ENCODE data around the gene CCM2. TPM values are rescaled to one million over a fixed set of nuclear protein-coding genes. Genes with fewer than 3 reads are reported as not detected.
A peak's percentile ranks its signal among the peaks of the same experiment; 100 is the strongest.
"Not testable (repeated sequence)": the region's sequence is repeated elsewhere in the genome, so short reads cannot be mapped to it uniquely, and the experiment has no call there.

CCM2 gene
- total RNA-seq, 2 experiments from 2014 or later, result 99.6 to 99.9 TPM

DNA sequence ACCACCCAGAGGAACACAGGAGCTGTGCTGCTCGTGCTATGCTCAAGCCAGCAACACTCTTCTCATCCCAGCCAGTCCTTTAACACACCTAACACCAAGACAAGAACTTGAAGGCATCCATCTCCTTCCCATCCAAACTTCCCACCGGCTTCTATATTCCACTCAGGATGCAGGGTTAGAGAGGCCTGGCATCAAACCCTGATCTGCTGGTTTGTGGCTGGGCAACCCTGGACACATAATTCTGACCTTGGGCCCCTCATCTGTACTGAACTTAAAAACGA, 15.6 kb upstream of the CCM2 start:
- Mint-ChIP-seq H3K27ac (peak overlapping the region; percentile 99), H3K4me1 (ENCODE audit: low read depth) (peaks cover 74% of the 10 kb centered on the region), H3K36me3 (ENCODE audit: low read depth) (peaks cover 62% of the 10 kb centered on the region), H3K9me3 (ENCODE audit: insufficient read depth) (no peaks in the 10 kb centered on the region), H3K4me3 (peak overlapping the region; percentile 99), H3K27me3 (ENCODE audit: low read depth) (no peaks in the 10 kb centered on the region)
- POLR2A ChIA-PET, result interaction anchor here (0.6 to 13.9 kb wide), 4 partner anchors 11 to 38 kb away, joined by 3 to 234 read pairs (median 21); partner anchors contain the start of gene CCM2
- ATAC-seq (no peak), DNase-seq (no peak)
- CTCF ChIA-PET, result interaction anchor here (0.8 to 4.2 kb wide), 2 partner anchors 11 to 15 kb away, joined by 3 to 28 read pairs; partner anchors contain the start of gene CCM2

DNA sequence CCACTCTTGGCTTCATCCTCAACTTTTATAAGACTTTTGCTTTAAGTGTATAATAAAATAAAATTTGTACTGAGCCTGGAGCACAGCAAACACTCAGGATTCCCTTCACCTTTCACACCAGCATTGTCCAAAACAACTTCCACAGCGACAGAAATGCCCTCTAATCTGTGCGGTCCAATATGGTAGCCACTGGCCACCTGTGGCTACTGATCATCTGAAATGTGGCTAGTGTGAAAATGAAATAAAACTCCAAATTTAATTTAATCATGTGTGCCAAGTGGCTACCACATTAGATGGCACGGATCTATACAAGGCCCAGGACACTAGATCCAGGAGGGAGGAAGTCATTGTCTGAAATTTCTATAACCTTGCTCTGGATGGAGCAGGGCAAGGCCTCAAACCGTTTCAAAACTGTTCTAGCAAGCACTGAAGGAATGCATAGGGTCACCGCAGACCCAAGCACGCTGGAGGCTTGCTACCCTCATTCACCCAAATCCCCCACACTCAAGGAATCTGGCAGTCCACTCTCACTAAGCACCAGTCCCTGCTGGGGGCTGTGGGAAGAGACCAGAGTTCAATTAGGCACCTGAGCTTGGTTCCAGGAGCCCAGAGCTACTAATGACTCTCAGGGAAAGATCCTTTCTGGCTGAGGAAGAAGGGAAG, 14.8 kb upstream of the CCM2 start:
- POLR2A ChIA-PET, result interaction anchor here (0.5 to 13.9 kb wide), 13 partner anchors 9 to 896 kb away, joined by 3 to 234 read pairs (median 5); partner anchors contain the start of gene CCM2
- H3K27me3 Mint-ChIP-seq (ENCODE audit: low read depth), result no peaks in the 10 kb centered on the region
- peak overlapping the region; percentile 99 for H3K4me3 Mint-ChIP-seq
- CTCF ChIA-PET, result interaction anchor here (1.1 to 4.2 kb wide), 2 partner anchors 11 to 151 kb away, joined by 3 to 28 read pairs; no protein-coding TSS in a partner anchor
- H3K27ac Mint-ChIP-seq, result peak overlapping the region; percentile 99
- H3K36me3 Mint-ChIP-seq (ENCODE audit: low read depth), result peaks cover 62% of the 10 kb centered on the region
- no peaks in the 10 kb centered on the region for H3K9me3 Mint-ChIP-seq (ENCODE audit: insufficient read depth)
- peaks cover 67% of the 10 kb centered on the region for H3K4me1 Mint-ChIP-seq (ENCODE audit: low read depth)
- ATAC-seq (no peak), DNase-seq (no peak)

DNA sequence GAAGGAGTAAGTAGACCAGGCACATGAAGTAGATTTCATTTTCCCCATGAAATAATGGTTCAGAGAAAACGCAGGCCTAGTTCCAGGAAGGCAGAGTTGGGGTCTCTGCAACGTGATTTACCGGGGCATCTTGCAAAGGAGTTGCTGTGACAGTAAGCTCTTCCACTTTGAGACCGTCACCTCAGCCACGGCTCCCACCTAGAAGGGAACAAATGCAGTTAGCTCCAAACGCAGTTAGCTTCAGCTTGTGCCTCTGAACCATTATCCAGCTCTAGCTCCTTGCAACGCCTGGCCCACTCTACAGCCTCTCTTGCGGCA, 14.1 kb upstream of the CCM2 start:
- Mint-ChIP-seq H3K9me3 (ENCODE audit: insufficient read depth) (no peaks in the 10 kb centered on the region), H3K36me3 (ENCODE audit: low read depth) (peaks cover 58% of the 10 kb centered on the region), H3K27me3 (ENCODE audit: low read depth) (no peaks in the 10 kb centered on the region), H3K4me1 (ENCODE audit: low read depth) (peaks cover 60% of the 10 kb centered on the region), H3K27ac (peak overlapping the region; percentile 99), H3K4me3 (peak overlapping the region; percentile 99)
- DNase-seq, result no peak
- no peak for ATAC-seq
- ChIA-PET POLR2A (interaction anchor here (0.5 to 1.9 kb wide), 12 partner anchors 9 to 896 kb away, joined by 3 to 17 read pairs (median 4); partner anchors contain the start of genes CCM2 and H2AZ2), CTCF (interaction anchor here (1.1 to 4.2 kb wide), 2 partner anchors 12 to 150 kb away, joined by 3 to 28 read pairs; no protein-coding TSS in a partner anchor)

DNA sequence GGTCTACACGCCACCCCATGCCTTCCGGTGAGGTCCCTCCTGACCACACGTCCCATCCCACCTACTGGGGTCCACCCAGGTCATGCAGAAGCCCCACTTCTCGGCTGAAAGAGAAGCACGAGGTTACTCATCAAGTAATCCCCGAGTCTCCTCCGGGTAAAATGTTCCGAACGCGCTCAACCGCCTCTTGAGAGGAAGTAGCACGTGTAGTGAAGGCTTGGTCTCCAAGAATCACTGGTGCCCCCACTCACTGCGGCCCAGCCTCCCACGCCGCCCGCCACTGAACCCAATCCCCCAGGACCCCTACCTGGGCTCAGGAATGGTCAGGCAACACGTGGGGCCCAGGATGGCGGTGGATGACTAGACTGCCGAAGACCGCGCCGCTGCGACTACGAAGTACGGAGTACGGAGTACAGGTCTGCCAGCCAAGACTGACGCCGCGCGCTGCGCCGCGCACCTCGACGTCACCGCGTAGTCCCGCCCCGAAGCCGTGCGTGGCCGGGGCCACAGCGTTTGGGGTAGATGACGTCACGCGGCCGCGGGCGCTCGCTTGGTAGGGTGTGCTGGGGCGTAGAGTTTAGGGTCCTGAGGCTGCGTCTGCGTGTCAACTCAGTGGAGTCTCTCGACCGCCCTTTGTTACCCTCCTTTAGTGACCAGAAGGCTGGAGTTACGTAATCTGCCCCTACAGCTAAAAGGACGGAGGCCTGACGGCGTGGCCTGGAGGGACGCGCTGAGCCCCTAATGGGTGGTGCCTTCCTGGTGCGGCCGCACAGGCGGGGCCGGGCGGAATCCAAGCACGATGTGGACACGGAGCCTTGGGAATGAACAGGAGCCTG, 13.6 kb upstream of the CCM2 start:
- ChIA-PET CTCF (interaction anchor here (1.1 to 4.2 kb wide), 2 partner anchors 13 to 149 kb away, joined by 3 to 28 read pairs; no protein-coding TSS in a partner anchor), POLR2A (interaction anchor here (0.6 to 1.9 kb wide), 12 partner anchors 10 to 139 kb away, joined by 3 to 17 read pairs (median 4); partner anchors contain the start of genes CCM2, H2AZ2 and TBRG4)
- peak; percentile 96 for ATAC-seq
- H3K9me3 Mint-ChIP-seq (ENCODE audit: insufficient read depth), result no peaks in the 10 kb centered on the region
- peak overlapping the region; percentile 99 for H3K27ac Mint-ChIP-seq
- peaks cover 54% of the 10 kb centered on the region for H3K4me1 Mint-ChIP-seq (ENCODE audit: low read depth)
- DNase-seq, result peak; percentile 97
- peaks cover 53% of the 10 kb centered on the region for H3K36me3 Mint-ChIP-seq (ENCODE audit: low read depth)
- H3K27me3 Mint-ChIP-seq (ENCODE audit: low read depth), result no peaks in the 10 kb centered on the region
- H3K4me3 Mint-ChIP-seq, result peak overlapping the region; percentile 99

DNA sequence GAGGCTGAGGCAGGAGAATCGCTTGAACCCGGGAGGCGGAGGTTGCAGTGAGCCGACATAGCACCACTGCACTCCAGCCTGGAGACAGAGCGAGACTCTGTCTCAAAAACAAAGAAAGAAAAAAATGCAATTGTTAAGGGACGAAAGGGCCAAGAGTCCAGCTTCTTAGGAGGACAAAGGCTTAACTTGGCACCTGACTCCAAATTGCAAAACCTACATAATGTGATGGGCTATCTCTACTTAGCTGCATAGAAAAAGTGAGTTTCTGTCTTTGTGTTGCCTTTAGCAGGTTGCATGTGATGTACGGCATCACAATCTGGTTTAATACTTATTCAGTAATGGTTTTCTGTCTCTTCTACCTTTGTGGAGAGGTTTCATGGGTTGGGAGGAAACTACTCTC, 12.5 kb upstream of the CCM2 start:
- Mint-ChIP-seq H3K4me1 (ENCODE audit: low read depth) (peaks cover 44% of the 10 kb centered on the region), H3K4me3 (peak overlapping the region; percentile 99), H3K27me3 (ENCODE audit: low read depth) (no peaks in the 10 kb centered on the region), H3K36me3 (ENCODE audit: low read depth) (peaks cover 44% of the 10 kb centered on the region), H3K27ac (peak overlapping the region; percentile 99), H3K9me3 (ENCODE audit: insufficient read depth) (no peaks in the 10 kb centered on the region)
- ATAC-seq (no peak), DNase-seq (no peak)
- ChIA-PET CTCF (interaction anchor here (1.0 to 1.2 kb wide), 3 partner anchors 9 to 28 kb away, joined by 3 read pairs; no protein-coding TSS in a partner anchor), POLR2A (interaction anchor here (1.7 kb wide), 1 partner anchor 124 kb away, joined by 5 read pairs; the partner anchor contains the start of gene TBRG4)

DNA sequence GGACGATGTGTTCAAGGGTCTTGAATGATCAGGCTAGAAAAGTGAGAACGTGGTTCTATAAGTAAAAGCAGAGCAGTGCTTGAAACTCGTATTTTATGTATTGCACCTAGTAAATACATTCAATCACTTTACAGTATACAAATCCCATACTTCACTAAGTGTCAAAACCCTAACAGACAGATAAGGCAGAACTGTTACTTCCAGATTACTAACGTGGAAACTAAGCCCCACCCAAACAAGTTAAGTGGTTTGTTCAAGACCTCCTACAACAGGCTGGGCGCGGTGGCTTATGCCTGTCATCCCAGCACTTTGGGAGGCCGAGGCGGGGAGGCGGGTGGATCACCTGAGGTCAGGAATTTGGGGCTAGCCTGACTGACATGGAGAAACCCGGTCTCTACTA, 12.0 kb upstream of the CCM2 start:
- no peak for ATAC-seq
- DNase-seq, result no peak
- no peak overlapping the region for H3K4me3 Mint-ChIP-seq
- ChIA-PET POLR2A (interaction anchor here (1.7 kb wide), 1 partner anchor 123 kb away, joined by 5 read pairs; the partner anchor contains the start of gene TBRG4), CTCF (interaction anchor here (1.0 to 1.2 kb wide), 3 partner anchors 8 to 27 kb away, joined by 3 read pairs; no protein-coding TSS in a partner anchor)
- no peaks in the 10 kb centered on the region for H3K9me3 Mint-ChIP-seq (ENCODE audit: insufficient read depth)
- H3K27ac Mint-ChIP-seq, result no peak overlapping the region
- H3K36me3 Mint-ChIP-seq (ENCODE audit: low read depth), result peaks cover 39% of the 10 kb centered on the region
- H3K27me3 Mint-ChIP-seq (ENCODE audit: low read depth), result no peaks in the 10 kb centered on the region
- H3K4me1 Mint-ChIP-seq (ENCODE audit: low read depth), result peaks cover 39% of the 10 kb centered on the region

DNA sequence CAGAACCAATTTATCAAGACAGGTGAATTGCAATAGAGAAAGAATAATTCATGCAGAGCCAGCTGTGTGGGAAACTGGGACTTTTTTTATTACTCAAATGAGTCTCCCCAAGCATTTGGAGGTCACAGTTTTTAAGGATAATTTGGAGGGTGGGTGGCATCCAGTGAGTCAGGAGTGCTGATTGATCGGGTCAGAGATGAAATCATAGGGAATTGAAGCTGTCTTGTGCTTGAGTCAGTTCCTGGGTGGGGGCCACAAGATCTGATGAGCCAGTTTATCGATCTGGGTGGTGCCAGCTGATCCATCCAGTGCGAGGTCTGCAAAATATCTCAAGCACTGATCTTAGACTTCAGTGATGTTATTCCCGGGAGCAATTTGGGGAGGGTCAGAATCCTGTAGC, 11.3 kb upstream of the CCM2 start:
- DNase-seq, result no peak

DNA sequence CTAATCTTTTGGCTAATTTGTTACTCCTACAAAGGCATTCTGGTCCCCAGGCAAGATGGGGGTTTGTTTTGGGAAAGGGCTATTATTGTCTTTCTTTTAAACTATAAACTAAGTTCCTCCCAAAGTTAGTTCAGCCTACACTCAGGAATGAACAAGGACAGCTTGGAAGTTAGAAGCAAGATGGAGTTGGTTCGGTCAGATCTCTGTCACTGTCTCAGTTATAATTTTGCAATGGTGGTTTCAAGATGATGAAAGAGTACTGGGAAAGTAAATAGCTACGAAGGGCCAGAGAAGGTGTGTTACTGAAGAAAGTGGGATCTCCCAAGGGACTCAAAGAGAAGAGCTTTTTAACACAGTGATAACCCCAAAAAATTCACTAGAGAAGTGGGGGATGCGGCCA, 10.9 kb upstream of the CCM2 start:
- Mint-ChIP-seq H3K27me3 (ENCODE audit: low read depth) (no peaks in the 10 kb centered on the region), H3K4me1 (ENCODE audit: low read depth) (peaks cover 28% of the 10 kb centered on the region), H3K9me3 (ENCODE audit: insufficient read depth) (no peaks in the 10 kb centered on the region), H3K4me3 (no peak overlapping the region), H3K27ac (no peak overlapping the region), H3K36me3 (ENCODE audit: low read depth) (peaks cover 28% of the 10 kb centered on the region)
- CTCF ChIA-PET, result interaction anchor here (1.7 to 2.2 kb wide), 2 partner anchors 12 to 15 kb away, joined by 5 read pairs; no protein-coding TSS in a partner anchor
- no peak for DNase-seq
- POLR2A ChIA-PET, result interaction anchor here (0.6 to 0.9 kb wide), 2 partner anchors 10 to 135 kb away, joined by 4 read pairs; no protein-coding TSS in a partner anchor
- no peak for ATAC-seq

More for the DNA sequence above, 11.3 kb upstream of the CCM2 start:
- Mint-ChIP-seq H3K27me3 (ENCODE audit: low read depth) (no peaks in the 10 kb centered on the region), H3K27ac (no peak overlapping the region), H3K36me3 (ENCODE audit: low read depth) (peaks cover 32% of the 10 kb centered on the region), H3K4me3 (no peak overlapping the region), H3K9me3 (ENCODE audit: insufficient read depth) (no peaks in the 10 kb centered on the region), H3K4me1 (ENCODE audit: low read depth) (peaks cover 32% of the 10 kb centered on the region)
- ChIA-PET POLR2A (interaction anchor here (0.6 to 0.9 kb wide), 2 partner anchors 10 to 135 kb away, joined by 4 read pairs; no protein-coding TSS in a partner anchor), CTCF (interaction anchor here (1.7 to 2.2 kb wide), 2 partner anchors 13 to 15 kb away, joined by 5 read pairs; no protein-coding TSS in a partner anchor)
- ATAC-seq, result no peak

DNA sequence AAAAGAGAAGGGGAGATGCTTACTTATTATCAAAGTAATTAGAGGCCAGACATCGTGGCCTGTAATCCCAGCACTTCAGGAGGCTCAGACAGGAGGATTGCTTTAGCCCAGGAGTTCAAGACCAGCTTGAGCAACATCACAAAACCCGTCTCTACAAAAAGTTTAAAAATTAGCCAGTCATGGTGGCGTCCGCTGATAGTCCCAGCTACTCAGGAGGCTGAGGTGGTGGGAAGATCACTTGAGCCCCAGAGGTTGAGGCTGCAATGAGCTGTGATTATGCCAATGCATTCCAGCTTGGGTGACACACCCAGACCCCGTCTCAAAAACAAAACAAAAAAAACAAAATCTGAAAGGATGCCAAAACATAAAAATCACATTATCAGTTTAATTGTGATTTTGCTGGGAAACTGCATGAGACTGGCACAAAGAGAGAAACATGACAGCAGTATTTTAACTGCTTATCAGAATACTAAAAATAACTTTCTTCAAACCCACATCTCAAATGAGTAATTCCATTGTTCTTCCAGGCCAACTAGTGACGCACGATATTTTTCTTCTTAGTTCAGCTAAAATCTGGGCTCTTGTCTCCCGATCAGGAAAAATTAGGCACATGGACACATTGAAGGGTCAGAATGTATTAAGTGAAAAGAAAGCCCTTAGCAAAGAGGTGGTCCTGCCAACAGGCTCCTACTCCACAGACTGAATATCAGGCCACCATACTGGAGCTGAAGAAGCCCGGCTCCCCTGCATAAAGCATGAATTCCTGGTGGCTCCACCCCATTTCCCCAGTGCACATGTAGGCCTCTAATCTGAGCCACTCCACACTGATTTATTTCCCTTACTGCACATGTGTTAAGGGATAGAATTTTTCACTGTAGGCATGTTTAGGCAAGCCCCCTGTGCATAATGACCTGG, 9.6 kb upstream of the CCM2 start:
- H3K27me3 Mint-ChIP-seq (ENCODE audit: low read depth), result no peaks in the 10 kb centered on the region
- ChIA-PET CTCF (interaction anchor here (0.6 to 2.2 kb wide), 2 partner anchors 11 kb away, joined by 3 to 5 read pairs; partner anchors contain the start of gene MYO1G), POLR2A (no interaction called here)
- no peak overlapping the region for H3K4me3 Mint-ChIP-seq
- H3K4me1 Mint-ChIP-seq (ENCODE audit: low read depth), result peaks cover 28% of the 10 kb centered on the region
- ATAC-seq, result no peak
- H3K27ac Mint-ChIP-seq, result no peak overlapping the region
- H3K9me3 Mint-ChIP-seq (ENCODE audit: insufficient read depth), result no peaks in the 10 kb centered on the region
- H3K36me3 Mint-ChIP-seq (ENCODE audit: low read depth), result peaks cover 18% of the 10 kb centered on the region
- DNase-seq, result no peak

DNA sequence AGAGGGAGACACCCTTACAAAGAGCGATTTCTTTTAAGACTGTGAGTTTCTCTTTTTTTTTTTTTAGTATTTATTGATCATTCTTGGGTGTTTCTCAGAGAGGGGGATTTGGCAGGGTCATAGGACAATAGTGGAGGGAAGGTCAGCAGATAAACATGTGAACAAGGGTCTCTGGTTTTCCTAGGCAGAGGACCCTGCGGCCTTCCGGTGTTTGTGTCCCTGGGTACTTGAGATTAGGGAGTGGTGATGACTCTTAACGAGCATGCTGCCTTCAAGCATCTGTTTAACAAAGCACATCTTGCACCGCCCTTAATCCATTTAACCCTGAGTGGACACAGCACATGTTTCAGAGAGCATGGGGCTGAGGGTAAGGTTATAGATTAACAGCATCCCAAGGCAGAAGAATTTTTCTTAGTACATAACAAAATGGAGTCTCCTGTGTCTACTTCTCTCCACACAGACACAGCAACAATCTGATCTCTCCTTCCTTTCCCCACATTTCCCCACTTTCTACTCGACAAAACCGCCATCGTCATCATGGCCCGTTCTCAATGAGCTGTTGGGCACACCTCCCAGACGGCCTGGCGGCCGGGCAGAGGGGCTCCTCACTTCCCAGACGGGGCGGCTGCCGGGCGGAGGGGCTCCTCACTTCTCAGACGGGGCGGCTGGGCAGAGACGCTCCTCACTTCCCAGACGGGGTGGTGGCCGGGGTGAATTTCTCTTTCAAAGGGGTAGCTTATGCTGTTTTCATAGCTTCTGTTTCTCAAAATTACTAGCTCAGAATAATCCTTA, 7.8 kb upstream of the CCM2 start:
- CTCF ChIA-PET, result interaction anchor here (1.5 kb wide), 1 partner anchor 18 kb away, joined by 5 read pairs; no protein-coding TSS in a partner anchor
- H3K9me3 Mint-ChIP-seq (ENCODE audit: insufficient read depth); H3K36me3 Mint-ChIP-seq (ENCODE audit: low read depth); H3K27ac Mint-ChIP-seq; ATAC-seq; H3K27me3 Mint-ChIP-seq (ENCODE audit: low read depth); H3K4me3 Mint-ChIP-seq; DNase-seq: not testable (repeated sequence)
- POLR2A ChIA-PET, result interaction anchor here (1.9 kb wide), 1 partner anchor 19 kb away, joined by 5 read pairs; no protein-coding TSS in a partner anchor
- H3K4me1 Mint-ChIP-seq (ENCODE audit: low read depth), result peaks cover 35% of the 10 kb centered on the region

Data from activated CD8-positive, alpha-beta T cell treated with anti-CD3 and anti-CD28 coated beads, Interleukin-2, amount 10 ng/mL, durations not matched to agents 7 days and 5 days (primary cell).